K562 (cell line): ENCODE measurements around the gene ANKLE1. TPM values are rescaled to one million over a fixed set of nuclear protein-coding genes. Genes with fewer than 3 reads are reported as not detected.

ENCODE experiments used
- ARHGAP35 ChIP-seq: fragments of 450-650 bp; IDR thresholded peaks from 2 replicates; pipeline ENCODE4 v1.6.1; 2018; ENCODE audit not compliant: partially characterized antibody
- BRCA1 ChIP-seq, 2 experiments: fragments of 450-650 bp in 1 of 2; sonication (generic) in 1 of 2; formaldehyde crosslinking in 1 of 2; IDR thresholded peaks; 2 replicates each; pipeline versions ENCODE4 v1.5.0 to v1.6.1; 2017 to 2020; ENCODE audit warnings: mild to moderate bottlenecking in 1 of 2, missing genetic modification reagents in 1 of 2
- CAMTA2 ChIP-seq: fragments of 250-450 bp; sonication (Bioruptor Pico); conservative IDR thresholded peaks from 2 replicates; pipeline ENCODE4 v1.5.1; 2022
- CEBPG ChIP-seq, 3 experiments: fragments of 200-800 bp in 1 of 3; sonication (Bioruptor generic) in 1 of 3; sonication (generic) in 1 of 3; formaldehyde crosslinking in 1 of 3; IDR thresholded peaks in 2 of 3; conservative IDR thresholded peaks in 1 of 3; 2 replicates each; pipeline versions ENCODE4 v1.6.1 to v1.8.0; 2016 to 2022; ENCODE audit warnings: missing compliant biosample characterization in 2 of 3, missing genetic modification characterization in 2 of 3, mild to moderate bottlenecking in 1 of 3, missing genetic modification reagents in 1 of 3
- CHD2 ChIP-seq: IDR thresholded peaks from 2 replicates; pipeline ENCODE4 v1.6.1; 2011; ENCODE audit warnings: low read depth, low read length
- CSDE1 ChIP-seq, 2 experiments: fragments of 450-650 bp; IDR thresholded peaks; 2 replicates each; pipeline ENCODE4 v1.6.1; 2016; ENCODE audit warnings: mild to moderate bottlenecking in 1 of 2
- GATA2 ChIP-seq: sonication (generic); formaldehyde crosslinking; IDR thresholded peaks from 2 replicates; pipeline ENCODE4 v1.4.0; 2020; ENCODE audit warnings: mild to moderate bottlenecking, missing genetic modification reagents
- KAT2B ChIP-seq: IDR thresholded peaks from one replicate; pipeline ENCODE4 v1.6.1; 2012; ENCODE audit warnings: low read depth, mild to moderate bottlenecking, control low read depth, inconsistent platforms, low read length, moderate library complexity
- KDM1A ChIP-seq, 2 experiments: fragments of 450-650 bp; IDR thresholded peaks; 2 replicates each; pipeline ENCODE4 v1.6.1; 2016; ENCODE audit warnings: mild to moderate bottlenecking in 2 of 2
- NR2C2 ChIP-seq, 2 experiments: fragments of 200-800 bp in 1 of 2; sonication (Bioruptor generic) in 1 of 2; sonication (generic) in 1 of 2; formaldehyde crosslinking in 1 of 2; IDR thresholded peaks; 2 replicates each; pipeline versions ENCODE4 v1.6.1 to v1.8.0; 2016 to 2022; ENCODE audit warnings: mild to moderate bottlenecking in 1 of 2, missing compliant biosample characterization in 1 of 2, missing genetic modification characterization in 1 of 2, missing genetic modification reagents in 1 of 2
- PATZ1 ChIP-seq: fragments of 250-450 bp; sonication (Bioruptor Pico); IDR thresholded peaks from 2 replicates; pipeline ENCODE4 v1.5.0; 2020; ENCODE audit warnings: mild to moderate bottlenecking, borderline replicate concordance
- POLR3A ChIP-seq: IDR thresholded peaks from 2 replicates; pipeline ENCODE4 v1.6.1; 2011; ENCODE audit warnings: borderline replicate concordance, mild to moderate bottlenecking, moderate library complexity; ENCODE audit not compliant: insufficient read length, insufficient read depth; ENCODE audit errors: extremely low read depth
- RAD21 ChIP-seq, 2 experiments: fragments of 250-450 bp in 1 of 2; fragments of 450-650 bp in 1 of 2; sonication (Bioruptor Pico) in 1 of 2; formaldehyde crosslinking in 1 of 2; IDR thresholded peaks in 1 of 2; conservative IDR thresholded peaks in 1 of 2; 2 replicates each; pipeline versions ENCODE4 v1.4.0 to v1.8.0; 2020 to 2022; ENCODE audit warnings: mild to moderate bottlenecking in 2 of 2, moderate library complexity in 1 of 2
- SREBF2 ChIP-seq: sonication (generic); formaldehyde crosslinking; IDR thresholded peaks from 2 replicates; pipeline ENCODE4 v1.4.0; 2020; ENCODE audit warnings: mild to moderate bottlenecking, missing genetic modification reagents
- SRSF3 ChIP-seq: fragments of 200-400 bp; formaldehyde crosslinking; IDR thresholded peaks from 2 replicates; pipeline ENCODE4 v1.6.1; 2016; ENCODE audit warnings: mild to moderate bottlenecking, low read length, moderate library complexity; ENCODE audit not compliant: insufficient read depth
- TARDBP ChIP-seq: fragments of 450-650 bp; IDR thresholded peaks from 2 replicates; pipeline ENCODE4 v1.6.1; 2016
- WHSC1 ChIP-seq: IDR thresholded peaks from one replicate; pipeline ENCODE4 v1.6.1; 2012; ENCODE audit warnings: low read length, control low read depth, inconsistent platforms
- XRCC4 ChIP-seq: IDR thresholded peaks from one replicate; pipeline ENCODE4 v1.6.1; 2011; ENCODE audit not compliant: insufficient read depth, insufficient read length; ENCODE audit errors: extremely low read depth
- ZNF146 ChIP-seq: IDR thresholded peaks from one replicate; pipeline ENCODE4 v1.6.1; 2018; ENCODE audit warnings: missing compliant biosample characterization; ENCODE audit not compliant: unreplicated experiment
- ZNF23 ChIP-seq: fragments of 250-450 bp; sonication (Bioruptor Pico); IDR thresholded peaks from 2 replicates; pipeline ENCODE4 v1.4.0; 2020; ENCODE audit warnings: mild to moderate bottlenecking
- ZNF263 ChIP-seq: sonication (generic); formaldehyde crosslinking; IDR thresholded peaks from 2 replicates; pipeline ENCODE4 v1.8.0; 2022; ENCODE audit warnings: mild to moderate bottlenecking, missing genetic modification reagents, borderline replicate concordance
- ZNF354B ChIP-seq: fragments of 250-450 bp; sonication (Bioruptor Pico); IDR thresholded peaks from 2 replicates; pipeline ENCODE4 v1.4.0; 2020
- ZNF655 ChIP-seq: fragments of 250-450 bp; sonication (Bioruptor Pico); IDR thresholded peaks from 2 replicates; pipeline ENCODE4 v1.5.0; 2021
- ZNF785 ChIP-seq: fragments of 250-450 bp; sonication (Bioruptor Pico); IDR thresholded peaks from 2 replicates; pipeline ENCODE4 v1.4.0; 2020; ENCODE audit warnings: mild to moderate bottlenecking
- ZNF830 ChIP-seq: fragments of 250-450 bp; sonication (Bioruptor Pico); IDR thresholded peaks from 2 replicates; pipeline ENCODE4 v1.5.0; 2021; ENCODE audit warnings: mild to moderate bottlenecking
- polyA plus RNA-seq, 8 experiments: library from polyadenylated mRNA; depleted of rRNA in 4 of 8; stranded (reverse) in 5 of 8; unstranded in 3 of 8; fragments of >200 nt; fragmentation: Nextera tagmentation in 2 of 8; fragmentation: Illumina TruSeq in 1 of 8; extraction: Ambion mirVana in 2 of 8; extraction: Trizol in 1 of 8; gene quantifications; 2 replicates each; pipeline versions ENCODE4 v1.2.1 to v1.2.3, GENCODE V29; 2011 to 2014; ENCODE audit warnings: inconsistent platforms in 1 of 8, missing spikeins in 1 of 8
- total RNA-seq, 7 experiments: library from RNA; depleted of rRNA in 6 of 7; stranded (reverse); fragments of >200 nt in 6 of 7; fragmentation: Illumina TruSeq in 2 of 7; extraction: Trizol in 2 of 7; gene quantifications; 2 replicates each; pipeline versions ENCODE4 v1.2.1 to v1.2.3, GENCODE V29; 2011 to 2021; ENCODE audit warnings: low replicate concordance in 1 of 7

Gene ANKLE1
- total and polyA plus RNA-seq, 9 of the 15 experiments (the other 6 are each of a cell fraction or from before 2014, with no cell fraction given), result 0.63 to 9.2 (median 2.9) TPM

DNA sequence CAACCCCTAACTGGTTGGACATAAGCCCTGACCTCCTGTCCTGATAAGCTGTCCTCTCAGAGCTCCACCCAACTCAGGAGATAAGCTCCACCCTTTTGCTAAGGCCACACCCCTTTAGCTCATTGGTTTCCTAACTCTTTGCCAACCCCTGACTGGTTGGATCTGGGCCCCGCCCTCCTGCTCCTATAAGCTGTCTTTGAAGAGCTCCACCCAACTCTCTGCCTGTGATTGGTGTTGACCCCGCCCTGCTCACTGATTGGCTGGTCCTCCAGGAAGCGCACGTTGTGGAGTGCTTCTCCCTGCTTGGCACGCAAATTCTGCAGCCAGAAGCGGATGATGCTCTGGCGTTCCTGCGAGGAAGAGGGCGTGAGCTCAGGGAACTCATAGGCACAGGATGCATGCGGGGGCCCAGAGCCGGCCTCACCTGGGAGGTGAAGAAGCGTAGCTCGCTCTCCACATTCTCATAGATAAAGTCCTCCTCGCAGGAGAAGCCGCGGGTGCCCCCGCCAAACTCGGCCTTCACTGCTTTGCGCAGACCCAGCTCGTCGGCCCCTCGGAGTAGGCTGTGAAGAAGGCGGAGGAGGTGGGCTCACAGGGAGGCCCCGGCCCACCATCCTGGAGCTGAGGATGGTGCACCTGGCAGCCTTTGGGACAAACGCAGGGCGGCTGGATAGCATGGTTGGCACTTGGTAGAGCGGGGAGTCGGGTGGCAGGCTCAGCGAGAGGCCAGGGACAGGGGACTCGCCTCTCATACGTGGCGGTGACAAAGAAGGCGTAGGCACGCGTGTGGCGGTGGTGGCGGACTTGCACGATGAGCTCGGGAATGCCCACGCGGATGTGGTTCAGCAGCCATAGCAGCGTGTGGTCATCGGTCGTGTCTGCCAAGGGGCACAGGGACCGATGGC lies 51.2 kb downstream of the ANKLE1 start (continued):
- no peak for TF ChIP-seq POLR3A
- no peak for TF ChIP-seq NR2C2 (CRISPR knock-in tag; IDR thresholded peaks at IDR 0.05)
- no peak for TF ChIP-seq NR2C2 (tag; IDR thresholded peaks at IDR 0.05)
- TF ChIP-seq RAD21 (CRISPR knock-in tag; conservative IDR thresholded peaks at IDR 0.05 in 1 of 2, IDR thresholded peaks at IDR 0.05 in 1 of 2), result no peak
- no peak for TF ChIP-seq ZNF23 (CRISPR knock-in tag)
- TF ChIP-seq SREBF2, result no peak
- no peak for TF ChIP-seq KAT2B
- no peak for TF ChIP-seq BRCA1 (IDR thresholded peaks at IDR 0.05)
- no peak for TF ChIP-seq BRCA1 (CRISPR knock-in tag; IDR thresholded peaks at IDR 0.05)
- no peak for TF ChIP-seq ARHGAP35
- TF ChIP-seq ZNF655 (CRISPR knock-in tag), result no peak
- TF ChIP-seq ZNF830 (CRISPR knock-in tag), result no peak
- 0 out of 2 replicates have a peak, but pooled peaks have one; percentile 9 for TF ChIP-seq ZNF263 (CRISPR knock-in tag)
- TF ChIP-seq ZNF354B (CRISPR knock-in tag), result no peak
- TF ChIP-seq CHD2, result peak; percentile 77
- no peak for TF ChIP-seq ZNF146
- TF ChIP-seq ZNF785 (CRISPR knock-in tag), result no peak
- no peak for TF ChIP-seq GATA2
- TF ChIP-seq SRSF3, result no peak
- no peak for TF ChIP-seq WHSC1
- TF ChIP-seq PATZ1 (CRISPR knock-in tag), result no peak
- no peak for TF ChIP-seq CAMTA2 (CRISPR knock-in tag)
- TF ChIP-seq TARDBP, result no peak
- TF ChIP-seq CSDE1 (IDR thresholded peaks at IDR 0.05), result no peak
- no peak for TF ChIP-seq KDM1A (IDR thresholded peaks at IDR 0.05)
- no peak for TF ChIP-seq XRCC4
- TF ChIP-seq CEBPG (CRISPR knock-in tag; IDR thresholded peaks at IDR 0.05), result no peak
- TF ChIP-seq CEBPG (tag; conservative IDR thresholded peaks at IDR 0.05 in 1 of 2, IDR thresholded peaks at IDR 0.05 in 1 of 2), result no peak
